Esophagus (tissue), 2 donors: ENCODE results near the gene SPATA13. TPM values are rescaled to one million over a fixed set of nuclear protein-coding genes. Genes with fewer than 3 reads are reported as not detected.
A peak's percentile ranks its signal among the peaks of the same experiment; 100 is the strongest.

Experiments used
- H3K27ac ChIP-seq, 2 donors: one replicate each; pipeline ENCODE4 v1.5.1; 2013; ENCODE audit warnings: low read depth in 2 of 2, mild to moderate bottlenecking in 2 of 2, inconsistent platforms in 1 of 2, low read length in 1 of 2, moderate library complexity in 1 of 2
- H3K27me3 ChIP-seq, 2 donors: one replicate each; pipeline ENCODE4 v1.6.1; 2013; ENCODE audit warnings: low read length in 2 of 2, control low read depth in 1 of 2, mild to moderate bottlenecking in 1 of 2; ENCODE audit not compliant: insufficient read depth in 2 of 2, control insufficient read depth in 1 of 2
- H3K36me3 ChIP-seq, 2 donors: one replicate each; pipeline ENCODE4 v1.6.1; 2013; ENCODE audit warnings: low read length in 1 of 2; ENCODE audit not compliant: control insufficient read depth in 2 of 2, insufficient read depth in 2 of 2
- H3K4me1 ChIP-seq, 2 donors: one replicate each; pipeline ENCODE4 v1.6.1; 2013; ENCODE audit warnings: low read length in 1 of 2; ENCODE audit not compliant: control insufficient read depth in 2 of 2, insufficient read depth in 2 of 2
- H3K4me3 ChIP-seq, 2 donors: one replicate each; pipeline ENCODE4 v1.5.1; 2013; ENCODE audit warnings: low read length in 2 of 2, mild to moderate bottlenecking in 2 of 2, low read depth in 1 of 2, moderate library complexity in 1 of 2
- H3K9me3 ChIP-seq, 2 donors: one replicate each; pipeline ENCODE4 v1.6.1; 2013; ENCODE audit warnings: mild to moderate bottlenecking in 2 of 2, low read depth in 1 of 2, low read length in 1 of 2, moderate library complexity in 1 of 2; ENCODE audit not compliant: control insufficient read depth in 2 of 2, insufficient read depth in 1 of 2
- WGBS, 2 donors: extraction: QIAGEN DNeasy Blood & Tissue Kit; methylation state at CpG; one replicate each; pipeline ENCODE4 v1.1.7; 2013; 5-methylcytosine and 5-hydroxymethylcytosine counted together
- polyA plus RNA-seq, 2 donors: library from polyadenylated mRNA; stranded (reverse); fragments of 200-250 nt; gene quantifications; one replicate each; pipeline ENCODE4 v1.2.3, GENCODE V29; 2013
- donor health status: healthy with polysubstance abuse.
- donor health status: Bipolar disorder and iron deficiency.

Gene SPATA13
- polyA plus RNA-seq, 2 donors, result 1.8 to 3.8 TPM

DNA sequence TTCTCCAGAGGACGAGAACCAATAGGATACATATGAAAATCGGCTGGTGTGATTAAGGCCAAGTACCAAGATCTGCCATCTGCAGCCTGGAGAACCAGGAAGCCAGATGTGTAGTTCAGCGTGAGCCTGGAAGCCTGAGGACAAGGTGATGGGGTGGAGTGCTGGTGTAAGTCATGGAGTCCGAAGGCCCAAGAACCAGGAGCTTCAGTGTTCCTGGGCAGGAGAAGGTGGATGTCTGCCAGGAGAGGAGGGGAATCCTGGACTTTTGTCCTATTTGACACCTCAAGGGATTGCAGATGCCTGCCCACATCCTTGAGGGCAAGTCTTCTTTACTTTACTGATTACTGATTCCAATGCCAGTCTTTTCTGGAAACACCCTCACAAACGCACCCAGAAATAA, 71.5 kb downstream of the SPATA13 start:
- H3K9me3 ChIP-seq, result no peaks in the 10 kb centered on the region
- no peaks in the 10 kb centered on the region for H3K36me3 ChIP-seq
- WGBS, 2 donors, result 73 to 92% methylated on average over 5 of the region's 5 CpGs

DNA sequence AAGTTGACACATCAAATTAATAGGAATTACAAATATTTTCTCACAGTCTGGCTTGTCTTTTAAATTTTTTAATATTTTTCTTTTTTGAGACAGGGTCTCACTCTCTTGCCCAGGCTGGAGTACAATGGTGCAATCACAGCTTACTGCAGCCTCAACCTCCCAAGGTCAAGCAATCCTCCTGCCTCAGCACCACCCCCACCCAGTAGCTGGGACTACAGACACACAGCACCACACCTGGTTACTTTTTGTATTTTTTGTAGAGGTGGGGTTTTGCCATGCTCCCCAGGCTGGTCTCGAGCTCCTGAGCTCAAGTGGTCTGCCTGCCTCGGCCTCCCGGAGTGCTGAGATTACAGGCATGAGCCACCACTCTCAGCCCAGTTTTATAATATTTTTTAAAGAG, 72.0 kb downstream of the SPATA13 start:
- Histone ChIP-seq H3K4me3 (no peak overlapping the region), H3K36me3 (no peaks in the 10 kb centered on the region)
- WGBS, 2 donors, result 94 to 99% methylated on average over 3 of the region's 3 CpGs

More for the DNA sequence above, 71.5 kb downstream of the SPATA13 start:
- Histone ChIP-seq H3K27me3 (no peaks in the 10 kb centered on the region), H3K27ac (no peak overlapping the region), H3K4me1 (no peaks in the 10 kb centered on the region), H3K4me3 (no peak overlapping the region)

DNA sequence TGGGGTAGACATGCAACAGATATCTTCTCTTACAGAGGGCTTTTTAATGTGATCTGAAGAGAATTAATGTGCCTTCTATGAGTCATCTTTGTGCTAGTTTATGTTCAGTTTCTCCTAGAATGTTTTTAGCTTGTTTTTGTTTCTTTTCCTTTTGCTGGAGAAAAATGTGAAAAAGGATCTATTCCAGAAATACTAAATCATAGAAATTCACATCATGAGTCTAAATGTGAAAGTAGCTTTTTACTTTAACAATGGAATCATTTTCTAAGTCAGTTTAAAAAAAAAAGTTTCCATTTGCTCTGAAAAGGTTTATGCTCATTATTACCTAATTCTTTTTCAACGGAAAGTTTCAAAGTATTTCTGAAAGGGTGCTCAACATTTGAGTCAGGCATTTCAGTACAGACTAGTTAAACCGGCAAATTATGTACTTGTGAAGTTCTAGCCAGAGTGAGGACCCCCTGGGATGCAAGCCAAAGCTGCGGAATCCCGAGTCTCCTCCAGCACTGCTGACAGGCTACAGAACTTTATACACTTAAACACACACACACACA, 72.9 kb downstream of the SPATA13 start:
- H3K36me3 ChIP-seq, result no peaks in the 10 kb centered on the region
- H3K27ac ChIP-seq, result peak overlapping the region in 1 of 2 donors; percentile 8
- H3K27me3 ChIP-seq, result no peaks in the 10 kb centered on the region
- WGBS, 2 donors, result 39 to 54% methylated on average over 4 of the region's 4 CpGs
- H3K4me1 ChIP-seq, result no peaks in the 10 kb centered on the region
- no peak overlapping the region for H3K4me3 ChIP-seq
- no peaks in the 10 kb centered on the region for H3K9me3 ChIP-seq

More for the DNA sequence above, 72.0 kb downstream of the SPATA13 start:
- Histone ChIP-seq H3K27ac (no peak overlapping the region), H3K27me3 (no peaks in the 10 kb centered on the region), H3K9me3 (no peaks in the 10 kb centered on the region), H3K4me1 (no peaks in the 10 kb centered on the region)

GRCh38 chr13:24234200-24234915, 73.8 kb downstream of the SPATA13 start:
- Histone ChIP-seq H3K4me3 (no peak overlapping the region), H3K27ac (no peak overlapping the region), H3K9me3 (no peaks in the 10 kb centered on the region), H3K36me3 (no peaks in the 10 kb centered on the region), H3K4me1 (no peaks in the 10 kb centered on the region), H3K27me3 (no peaks in the 10 kb centered on the region)
- 71 to 83% methylated on average over 5 of the region's 5 CpGs for WGBS, 2 donors

- Histone ChIP-seq H3K36me3 (no peaks in the 10 kb centered on the region), H3K4me1 (no peaks in the 10 kb centered on the region), H3K27ac (no peak overlapping the region), H3K27me3 (no peaks in the 10 kb centered on the region), H3K9me3 (no peaks in the 10 kb centered on the region), H3K4me3 (no peak overlapping the region)
- 52 to 53% methylated on average over 1 of the region's 1 CpG for WGBS, 2 donors
Measured at GRCh38 chr13:24237356-24237755, 76.8 kb downstream of the SPATA13 start.

DNA sequence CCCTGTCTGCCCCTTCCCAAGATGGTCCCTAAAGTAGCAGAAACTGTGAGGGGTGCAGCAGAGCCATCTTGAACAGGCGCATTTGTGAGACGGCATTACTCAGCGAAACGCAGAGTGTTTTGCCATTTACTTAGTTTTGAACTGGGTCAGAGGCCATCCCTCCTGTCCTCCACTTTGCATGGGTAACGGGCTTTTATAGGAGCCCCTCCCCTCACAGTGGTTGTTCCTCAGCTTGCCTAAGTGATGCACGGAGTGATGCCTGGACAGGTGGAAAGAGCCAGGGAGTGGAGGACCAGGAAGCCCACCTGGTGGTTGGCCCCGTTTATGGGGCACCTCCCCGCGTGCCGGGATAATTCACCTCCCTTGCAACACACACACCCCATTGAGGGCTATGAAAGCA, 80.8 kb downstream of the SPATA13 start:
- H3K9me3 ChIP-seq, result no peaks in the 10 kb centered on the region
- 94 to 96% methylated on average over 10 of the region's 10 CpGs for WGBS, 2 donors
- no peaks in the 10 kb centered on the region for H3K36me3 ChIP-seq
- no peaks in the 10 kb centered on the region for H3K27me3 ChIP-seq
- no peak overlapping the region for H3K4me3 ChIP-seq
- H3K4me1 ChIP-seq, result no peaks in the 10 kb centered on the region
- H3K27ac ChIP-seq, result no peak overlapping the region

- Histone ChIP-seq H3K4me1 (no peaks in the 10 kb centered on the region), H3K9me3 (no peaks in the 10 kb centered on the region), H3K27me3 (no peaks in the 10 kb centered on the region), H3K4me3 (no peak overlapping the region), H3K36me3 (no peaks in the 10 kb centered on the region), H3K27ac (no peak overlapping the region)
- 93 to 97% methylated on average over 5 of the region's 5 CpGs for WGBS, 2 donors
Measured at GRCh38 chr13:24242100-24242499, 81.6 kb downstream of the SPATA13 start.

DNA sequence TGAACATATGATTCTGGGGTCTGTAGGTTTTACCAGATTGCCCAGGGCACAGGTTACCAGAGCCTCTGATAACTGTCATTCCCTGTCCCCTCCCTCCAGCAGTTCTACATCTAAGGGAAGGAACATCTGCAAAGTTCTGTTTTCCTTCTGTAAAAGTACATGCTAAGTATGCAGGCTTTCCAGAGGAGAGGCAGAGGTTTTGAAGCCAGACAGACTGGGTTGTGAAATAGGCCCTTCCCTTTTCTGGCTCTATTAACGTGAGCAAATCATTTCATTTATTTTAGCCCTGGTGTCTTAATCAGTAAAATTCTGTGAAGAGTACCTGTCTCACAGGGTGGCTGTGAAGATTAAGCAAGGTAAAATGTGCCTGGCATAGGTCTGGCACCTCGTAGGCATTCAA, 82.8 kb downstream of the SPATA13 start:
- Histone ChIP-seq H3K27ac (no peak overlapping the region), H3K4me1 (no peaks in the 10 kb centered on the region), H3K27me3 (no peaks in the 10 kb centered on the region), H3K9me3 (no peaks in the 10 kb centered on the region), H3K36me3 (no peaks in the 10 kb centered on the region), H3K4me3 (no peak overlapping the region)
- WGBS, 2 donors, result 71 to 72% methylated on average over 2 of the region's 2 CpGs

GRCh38 chr13:24244802-24245201, 84.3 kb downstream of the SPATA13 start:
- peaks cover 0 to 2% of the 10 kb centered on the region in 2 donors for H3K9me3 ChIP-seq
- no peaks in the 10 kb centered on the region for H3K4me1 ChIP-seq
- no peak overlapping the region for H3K27ac ChIP-seq
- no peak overlapping the region for H3K4me3 ChIP-seq
- WGBS, 2 donors, result 85 to 93% methylated on average over 6 of the region's 6 CpGs
- no peaks in the 10 kb centered on the region for H3K36me3 ChIP-seq
- no peaks in the 10 kb centered on the region for H3K27me3 ChIP-seq

DNA sequence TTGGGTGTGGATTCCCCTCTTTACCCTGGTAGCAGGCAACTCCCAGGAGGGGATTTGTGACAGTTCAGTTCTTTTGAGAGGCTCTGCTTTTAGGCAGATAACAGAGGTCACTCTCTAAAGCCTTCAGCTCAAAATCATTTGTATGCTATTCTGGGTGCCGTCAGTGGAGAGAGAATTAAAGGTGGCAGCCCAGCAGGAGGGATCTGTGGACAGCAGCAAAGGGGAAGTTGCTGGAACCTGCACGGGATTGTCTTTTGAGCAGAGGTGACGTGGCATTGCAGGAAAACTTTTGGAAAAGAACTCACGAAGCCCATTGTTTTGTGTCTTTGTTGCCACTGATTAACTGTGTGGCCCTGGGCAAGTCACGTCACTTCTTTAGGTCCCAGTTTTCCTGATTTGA, 86.5 kb downstream of the SPATA13 start:
- H3K4me3 ChIP-seq, result no peak overlapping the region
- H3K9me3 ChIP-seq, result peaks cover 0 to 2% of the 10 kb centered on the region in 2 donors
- no peak overlapping the region for H3K27ac ChIP-seq
- no peaks in the 10 kb centered on the region for H3K27me3 ChIP-seq
- H3K36me3 ChIP-seq, result no peaks in the 10 kb centered on the region
- 82 to 83% methylated on average over 5 of the region's 5 CpGs for whole genome bisulfite sequencing, 2 donors
- H3K4me1 ChIP-seq, result no peaks in the 10 kb centered on the region
